GM23338 (cell line): ENCODE data around the gene ESYT1. TPM values are rescaled to one million over a fixed set of nuclear protein-coding genes. Genes with fewer than 3 reads are reported as not detected.

Source experiments
- ATAC-seq: fragments of 200-7000 bp; cut with Tn5 transposase; 3 replicates; pipeline ENCODE4 v1.9.1; 2020
- DNase-seq: peaks from one replicate; pipeline ENCODE4 v3.0.0-alpha.2; 2015; ENCODE audit warnings: low spot score
- H2AFZ ChIP-seq: fragments of 200-600 bp; sonication (generic); 2 replicates; pipeline ENCODE4 v1.8.0; 2016; ENCODE audit warnings: antibody characterized with exemption, mild to moderate bottlenecking, moderate library complexity
- H3F3A ChIP-seq: fragments of 200-600 bp; sonication (generic); replicated peaks from 2 replicates; pipeline ENCODE4 v1.8.0; 2017; ENCODE audit warnings: antibody characterized with exemption, mixed run types, low read depth
- H3K27ac ChIP-seq: fragments of 200-600 bp; sonication (generic); 2 replicates; pipeline ENCODE4 v1.6.1; 2016; ENCODE audit warnings: low read depth
- H3K27me3 ChIP-seq: fragments of 200-600 bp; sonication (generic); 2 replicates; pipeline ENCODE4 v1.8.0; 2016; ENCODE audit warnings: mild to moderate bottlenecking, mixed run types, moderate library complexity; ENCODE audit not compliant: insufficient read depth
- H3K36me3 ChIP-seq: fragments of 200-600 bp; sonication (generic); 2 replicates; pipeline ENCODE4 v1.8.0; 2016; ENCODE audit warnings: mild to moderate bottlenecking; ENCODE audit not compliant: insufficient read depth
- H3K4me1 ChIP-seq: fragments of 200-600 bp; sonication (generic); 2 replicates; pipeline ENCODE4 v1.8.0; 2016; ENCODE audit warnings: mild to moderate bottlenecking, moderate library complexity; ENCODE audit not compliant: insufficient read depth
- H3K4me2 ChIP-seq: fragments of 200-600 bp; sonication (generic); 2 replicates; pipeline ENCODE4 v1.7.1; 2017; ENCODE audit warnings: mixed run types
- H3K4me3 ChIP-seq: fragments of 200-600 bp; sonication (generic); 2 replicates; pipeline ENCODE4 v1.6.1; 2016; ENCODE audit warnings: mixed run types
- H3K79me2 ChIP-seq: fragments of 200-600 bp; sonication (generic); replicated peaks from 2 replicates; pipeline ENCODE4 v1.8.0; 2017; ENCODE audit warnings: mild to moderate bottlenecking; ENCODE audit not compliant: insufficient read depth
- H3K9me2 ChIP-seq: fragments of 200-600 bp; sonication (generic); 2 replicates; pipeline ENCODE4 v1.8.0; 2017; ENCODE audit not compliant: insufficient read depth
- H4K20me1 ChIP-seq: fragments of 200-600 bp; sonication (generic); replicated peaks from 2 replicates; pipeline ENCODE4 v1.8.0; 2017; ENCODE audit warnings: mild to moderate bottlenecking; ENCODE audit not compliant: insufficient read depth
- H3K27ac Mint-ChIP-seq: 2 replicates; pipeline ENCODE4 v1.8.0; 2020; ENCODE audit warnings: inconsistent platforms, mild to moderate bottlenecking, moderate library complexity, mixed read lengths
- H3K27me3 Mint-ChIP-seq: 3 replicates; pipeline ENCODE4 v1.8.0; 2022; ENCODE audit warnings: low read depth, mild to moderate bottlenecking, moderate library complexity, mixed read lengths, inconsistent platforms; ENCODE audit not compliant: insufficient read depth, poor library complexity
- H3K36me3 Mint-ChIP-seq: 3 replicates; pipeline ENCODE4 v1.8.0; 2021; ENCODE audit warnings: low read depth, mild to moderate bottlenecking, inconsistent platforms, moderate library complexity, mixed read lengths
- H3K4me1 Mint-ChIP-seq: 3 replicates; pipeline ENCODE4 v1.8.0; 2020; ENCODE audit warnings: mild to moderate bottlenecking, inconsistent platforms, mixed read lengths
- H3K4me3 Mint-ChIP-seq: 3 replicates; pipeline ENCODE4 v1.8.0; 2021; ENCODE audit warnings: moderate library complexity, mild to moderate bottlenecking, inconsistent platforms, mixed read lengths
- H3K9me3 Mint-ChIP-seq: 3 replicates; pipeline ENCODE4 v1.8.0; 2020; ENCODE audit warnings: moderate library complexity, mild to moderate bottlenecking, inconsistent platforms, mixed read lengths
- CREB1 ChIP-seq: fragments of 250-450 bp; sonication (Bioruptor Pico); IDR thresholded peaks from 2 replicates; pipeline ENCODE4 v1.5.0; 2020; ENCODE audit warnings: low read depth, mild to moderate bottlenecking, moderate library complexity
- ETS1 ChIP-seq: IDR thresholded peaks from 2 replicates; pipeline ENCODE4 v1.6.1; 2016; ENCODE audit warnings: antibody characterized with exemption
- EZH2phosphoT487 ChIP-seq: fragments of 200-600 bp; sonication (generic); IDR thresholded peaks from one replicate; pipeline ENCODE4 v1.8.1; 2018; ENCODE audit warnings: antibody characterized with exemption; ENCODE audit not compliant: unreplicated experiment
- JUNB ChIP-seq: IDR thresholded peaks from one replicate; pipeline ENCODE4 v1.6.1; 2016; ENCODE audit warnings: antibody characterized with exemption; ENCODE audit not compliant: unreplicated experiment
- POLR2AphosphoS5 ChIP-seq: IDR thresholded peaks from 2 replicates; pipeline ENCODE4 v1.6.1; 2016; ENCODE audit warnings: antibody characterized with exemption, low read depth
- ZNF114 ChIP-seq: fragments of 250-450 bp; sonication (Bioruptor Pico); IDR thresholded peaks from 2 replicates; pipeline ENCODE4 v1.5.0; 2020; ENCODE audit warnings: mild to moderate bottlenecking, moderate library complexity
- ZNF331 ChIP-seq: fragments of 250-450 bp; sonication (Bioruptor Pico); IDR thresholded peaks from 2 replicates; pipeline ENCODE4 v1.5.0; 2020; ENCODE audit warnings: low read depth, mild to moderate bottlenecking, moderate library complexity
- polyA plus RNA-seq: library from polyadenylated mRNA; unstranded; fragments of >200 nt; fragmentation: Nextera tagmentation; extraction: Ambion mirVana; gene quantifications from 2 replicates; pipeline ENCODE4 v1.2.1, GENCODE V29; 2016
- total RNA-seq: library from RNA; depleted of rRNA; stranded (reverse); fragments of >200 nt; shearing (Covaris generic); gene quantifications from 2 replicates; pipeline ENCODE4 v1.2.3, GENCODE V29; 2014
- TF ChIP-seq, protein P1 (sequence below), 2 experiments: fragments of 200-600 bp in 1 of 2; sonication (generic) in 1 of 2; conservative IDR thresholded peaks; 2 replicates each; pipeline versions ENCODE4 v1.5.1 to v1.6.1; 2016 to 2017; ENCODE audit warnings: antibody characterized with exemption in 2 of 2, low read depth in 2 of 2, mild to moderate bottlenecking in 2 of 2, moderate library complexity in 1 of 2
- TF ChIP-seq, protein P2 (sequence below): fragments of 250-450 bp; sonication (Bioruptor Pico); IDR thresholded peaks from 2 replicates; pipeline ENCODE4 v1.5.0; 2020; ENCODE audit warnings: mild to moderate bottlenecking, moderate library complexity
- TF ChIP-seq, protein P3 (sequence below): IDR thresholded peaks from one replicate; pipeline ENCODE4 v1.6.1; 2018; ENCODE audit warnings: antibody characterized with exemption; ENCODE audit not compliant: unreplicated experiment

ESYT1 gene
- total and polyA plus RNA-seq, 2 experiments from 2014 or later: 23.3 to 142 TPM

DNA sequence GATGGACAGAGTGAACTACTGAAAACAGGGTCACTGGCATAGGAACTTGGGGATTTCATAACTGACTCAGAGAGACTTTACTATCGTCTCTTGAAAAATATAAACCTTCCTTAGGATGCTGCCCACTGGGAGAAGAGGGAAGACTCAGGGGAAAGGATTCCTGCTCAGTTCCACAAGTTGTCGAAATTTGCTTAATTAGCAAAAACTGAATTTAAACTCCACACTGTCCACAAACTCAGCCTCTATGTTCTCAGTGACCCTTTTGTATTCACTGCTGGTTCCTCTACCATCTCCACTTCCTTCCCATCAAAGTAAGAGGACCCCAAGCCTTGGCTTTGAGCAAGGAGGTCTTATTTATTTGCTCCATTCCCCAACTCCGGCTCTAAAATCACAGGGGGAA is 17.1 kb downstream of the ESYT1 start:
- ATAC-seq (no peak), DNase-seq (no peak)
- Histone ChIP-seq H3K9me2 (no peaks in the 10 kb centered on the region), H3K36me3 (peaks cover 37% of the 10 kb centered on the region), H3K4me3 (no peak overlapping the region), H3K4me1 (no peaks in the 10 kb centered on the region), H3K79me2 (no peaks in the 10 kb centered on the region), H3K27me3 (no peaks in the 10 kb centered on the region), H3K27ac (no peak overlapping the region), H2AFZ (no peak overlapping the region), H4K20me1 (no peaks in the 10 kb centered on the region; the same call in 1 of the 2 replicates), H3K4me2 (no peak overlapping the region), H3F3A (peaks cover 7% of the 10 kb centered on the region; the same call in 1 of the 2 replicates)
- Mint-ChIP-seq H3K36me3 (peaks cover 54% of the 10 kb centered on the region), H3K4me1 (no peaks in the 10 kb centered on the region), H3K27me3 (peaks cover 2% of the 10 kb centered on the region), H3K9me3 (no peaks in the 10 kb centered on the region), H3K27ac (no peak overlapping the region), H3K4me3 (no peak overlapping the region; the same call in 2 of the 3 replicates)
- TF ChIP-seq, protein P1, sequence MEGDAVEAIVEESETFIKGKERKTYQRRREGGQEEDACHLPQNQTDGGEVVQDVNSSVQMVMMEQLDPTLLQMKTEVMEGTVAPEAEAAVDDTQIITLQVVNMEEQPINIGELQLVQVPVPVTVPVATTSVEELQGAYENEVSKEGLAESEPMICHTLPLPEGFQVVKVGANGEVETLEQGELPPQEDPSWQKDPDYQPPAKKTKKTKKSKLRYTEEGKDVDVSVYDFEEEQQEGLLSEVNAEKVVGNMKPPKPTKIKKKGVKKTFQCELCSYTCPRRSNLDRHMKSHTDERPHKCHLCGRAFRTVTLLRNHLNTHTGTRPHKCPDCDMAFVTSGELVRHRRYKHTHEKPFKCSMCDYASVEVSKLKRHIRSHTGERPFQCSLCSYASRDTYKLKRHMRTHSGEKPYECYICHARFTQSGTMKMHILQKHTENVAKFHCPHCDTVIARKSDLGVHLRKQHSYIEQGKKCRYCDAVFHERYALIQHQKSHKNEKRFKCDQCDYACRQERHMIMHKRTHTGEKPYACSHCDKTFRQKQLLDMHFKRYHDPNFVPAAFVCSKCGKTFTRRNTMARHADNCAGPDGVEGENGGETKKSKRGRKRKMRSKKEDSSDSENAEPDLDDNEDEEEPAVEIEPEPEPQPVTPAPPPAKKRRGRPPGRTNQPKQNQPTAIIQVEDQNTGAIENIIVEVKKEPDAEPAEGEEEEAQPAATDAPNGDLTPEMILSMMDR (conservative IDR thresholded peaks at IDR 0.05; ENCODE audit: low read depth in 2 of 2): no peak
- no peak for TF ChIP-seq ZNF331 (CRISPR knock-in tag)
- no peak for TF ChIP-seq JUNB
- TF ChIP-seq ZNF114 (CRISPR knock-in tag): no peak
- TF ChIP-seq, protein P2, sequence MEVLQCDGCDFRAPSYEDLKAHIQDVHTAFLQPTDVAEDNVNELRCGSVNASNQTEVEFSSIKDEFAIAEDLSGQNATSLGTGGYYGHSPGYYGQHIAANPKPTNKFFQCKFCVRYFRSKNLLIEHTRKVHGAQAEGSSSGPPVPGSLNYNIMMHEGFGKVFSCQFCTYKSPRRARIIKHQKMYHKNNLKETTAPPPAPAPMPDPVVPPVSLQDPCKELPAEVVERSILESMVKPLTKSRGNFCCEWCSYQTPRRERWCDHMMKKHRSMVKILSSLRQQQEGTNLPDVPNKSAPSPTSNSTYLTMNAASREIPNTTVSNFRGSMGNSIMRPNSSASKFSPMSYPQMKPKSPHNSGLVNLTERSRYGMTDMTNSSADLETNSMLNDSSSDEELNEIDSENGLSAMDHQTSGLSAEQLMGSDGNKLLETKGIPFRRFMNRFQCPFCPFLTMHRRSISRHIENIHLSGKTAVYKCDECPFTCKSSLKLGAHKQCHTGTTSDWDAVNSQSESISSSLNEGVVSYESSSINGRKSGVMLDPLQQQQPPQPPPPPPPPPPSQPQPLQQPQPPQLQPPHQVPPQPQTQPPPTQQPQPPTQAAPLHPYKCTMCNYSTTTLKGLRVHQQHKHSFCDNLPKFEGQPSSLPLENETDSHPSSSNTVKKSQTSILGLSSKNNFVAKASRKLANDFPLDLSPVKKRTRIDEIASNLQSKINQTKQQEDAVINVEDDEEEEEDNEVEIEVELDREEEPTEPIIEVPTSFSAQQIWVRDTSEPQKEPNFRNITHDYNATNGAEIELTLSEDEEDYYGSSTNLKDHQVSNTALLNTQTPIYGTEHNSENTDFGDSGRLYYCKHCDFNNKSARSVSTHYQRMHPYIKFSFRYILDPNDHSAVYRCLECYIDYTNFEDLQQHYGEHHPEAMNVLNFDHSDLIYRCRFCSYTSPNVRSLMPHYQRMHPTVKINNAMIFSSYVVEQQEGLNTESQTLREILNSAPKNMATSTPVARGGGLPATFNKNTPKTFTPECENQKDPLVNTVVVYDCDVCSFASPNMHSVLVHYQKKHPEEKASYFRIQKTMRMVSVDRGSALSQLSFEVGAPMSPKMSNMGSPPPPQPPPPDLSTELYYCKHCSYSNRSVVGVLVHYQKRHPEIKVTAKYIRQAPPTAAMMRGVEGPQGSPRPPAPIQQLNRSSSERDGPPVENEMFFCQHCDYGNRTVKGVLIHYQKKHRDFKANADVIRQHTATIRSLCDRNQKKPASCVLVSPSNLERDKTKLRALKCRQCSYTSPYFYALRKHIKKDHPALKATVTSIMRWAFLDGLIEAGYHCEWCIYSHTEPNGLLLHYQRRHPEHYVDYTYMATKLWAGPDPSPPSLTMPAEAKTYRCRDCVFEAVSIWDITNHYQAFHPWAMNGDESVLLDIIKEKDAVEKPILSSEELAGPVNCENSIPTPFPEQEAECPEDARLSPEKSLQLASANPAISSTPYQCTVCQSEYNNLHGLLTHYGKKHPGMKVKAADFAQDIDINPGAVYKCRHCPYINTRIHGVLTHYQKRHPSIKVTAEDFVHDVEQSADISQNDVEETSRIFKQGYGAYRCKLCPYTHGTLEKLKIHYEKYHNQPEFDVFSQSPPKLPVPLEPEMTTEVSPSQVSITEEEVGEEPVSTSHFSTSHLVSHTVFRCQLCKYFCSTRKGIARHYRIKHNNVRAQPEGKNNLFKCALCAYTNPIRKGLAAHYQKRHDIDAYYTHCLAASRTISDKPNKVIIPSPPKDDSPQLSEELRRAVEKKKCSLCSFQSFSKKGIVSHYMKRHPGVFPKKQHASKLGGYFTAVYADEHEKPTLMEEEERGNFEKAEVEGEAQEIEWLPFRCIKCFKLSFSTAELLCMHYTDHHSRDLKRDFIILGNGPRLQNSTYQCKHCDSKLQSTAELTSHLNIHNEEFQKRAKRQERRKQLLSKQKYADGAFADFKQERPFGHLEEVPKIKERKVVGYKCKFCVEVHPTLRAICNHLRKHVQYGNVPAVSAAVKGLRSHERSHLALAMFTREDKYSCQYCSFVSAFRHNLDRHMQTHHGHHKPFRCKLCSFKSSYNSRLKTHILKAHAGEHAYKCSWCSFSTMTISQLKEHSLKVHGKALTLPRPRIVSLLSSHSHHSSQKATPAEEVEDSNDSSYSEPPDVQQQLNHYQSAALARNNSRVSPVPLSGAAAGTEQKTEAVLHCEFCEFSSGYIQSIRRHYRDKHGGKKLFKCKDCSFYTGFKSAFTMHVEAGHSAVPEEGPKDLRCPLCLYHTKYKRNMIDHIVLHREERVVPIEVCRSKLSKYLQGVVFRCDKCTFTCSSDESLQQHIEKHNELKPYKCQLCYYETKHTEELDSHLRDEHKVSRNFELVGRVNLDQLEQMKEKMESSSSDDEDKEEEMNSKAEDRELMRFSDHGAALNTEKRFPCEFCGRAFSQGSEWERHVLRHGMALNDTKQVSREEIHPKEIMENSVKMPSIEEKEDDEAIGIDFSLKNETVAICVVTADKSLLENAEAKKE (CRISPR knock-in tag): no peak
- TF ChIP-seq ETS1: no peak
- no peak for TF ChIP-seq CREB1 (CRISPR knock-in tag)
- no peak for TF ChIP-seq EZH2phosphoT487
- no peak for TF ChIP-seq POLR2AphosphoS5
- TF ChIP-seq, protein P3, sequence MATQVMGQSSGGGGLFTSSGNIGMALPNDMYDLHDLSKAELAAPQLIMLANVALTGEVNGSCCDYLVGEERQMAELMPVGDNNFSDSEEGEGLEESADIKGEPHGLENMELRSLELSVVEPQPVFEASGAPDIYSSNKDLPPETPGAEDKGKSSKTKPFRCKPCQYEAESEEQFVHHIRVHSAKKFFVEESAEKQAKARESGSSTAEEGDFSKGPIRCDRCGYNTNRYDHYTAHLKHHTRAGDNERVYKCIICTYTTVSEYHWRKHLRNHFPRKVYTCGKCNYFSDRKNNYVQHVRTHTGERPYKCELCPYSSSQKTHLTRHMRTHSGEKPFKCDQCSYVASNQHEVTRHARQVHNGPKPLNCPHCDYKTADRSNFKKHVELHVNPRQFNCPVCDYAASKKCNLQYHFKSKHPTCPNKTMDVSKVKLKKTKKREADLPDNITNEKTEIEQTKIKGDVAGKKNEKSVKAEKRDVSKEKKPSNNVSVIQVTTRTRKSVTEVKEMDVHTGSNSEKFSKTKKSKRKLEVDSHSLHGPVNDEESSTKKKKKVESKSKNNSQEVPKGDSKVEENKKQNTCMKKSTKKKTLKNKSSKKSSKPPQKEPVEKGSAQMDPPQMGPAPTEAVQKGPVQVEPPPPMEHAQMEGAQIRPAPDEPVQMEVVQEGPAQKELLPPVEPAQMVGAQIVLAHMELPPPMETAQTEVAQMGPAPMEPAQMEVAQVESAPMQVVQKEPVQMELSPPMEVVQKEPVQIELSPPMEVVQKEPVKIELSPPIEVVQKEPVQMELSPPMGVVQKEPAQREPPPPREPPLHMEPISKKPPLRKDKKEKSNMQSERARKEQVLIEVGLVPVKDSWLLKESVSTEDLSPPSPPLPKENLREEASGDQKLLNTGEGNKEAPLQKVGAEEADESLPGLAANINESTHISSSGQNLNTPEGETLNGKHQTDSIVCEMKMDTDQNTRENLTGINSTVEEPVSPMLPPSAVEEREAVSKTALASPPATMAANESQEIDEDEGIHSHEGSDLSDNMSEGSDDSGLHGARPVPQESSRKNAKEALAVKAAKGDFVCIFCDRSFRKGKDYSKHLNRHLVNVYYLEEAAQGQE: no peak
